GM21360 (cell line): Measurements from ENCODE around the gene TTLL5.
"Not testable (repeated sequence)": the region's sequence is repeated elsewhere in the genome, so short reads cannot be mapped to it uniquely, and the experiment has no call there.

Experiments
- ATAC-seq: cut with Tn5 transposase; IDR thresholded peaks from one replicate; pipeline ENCODE4 v1.9.1; 2021; ENCODE audit warnings: mild to moderate bottlenecking, moderate library complexity; ENCODE audit not compliant: unreplicated experiment

The TTLL5 gene

GRCh38 chr14:75831455-75831854, 170.4 kb downstream of the TTLL5 start:
- ATAC-seq = no peak

GRCh38 chr14:75831952-75832351, 170.9 kb downstream of the TTLL5 start:
- no peak for ATAC-seq

- no peak for ATAC-seq
Observed at GRCh38 chr14:75832621-75833297, 171.7 kb downstream of the TTLL5 start.

GRCh38 chr14:75833326-75834020, 172.4 kb downstream of the TTLL5 start:
- ATAC-seq = no peak

- no peak for ATAC-seq
Observed at GRCh38 chr14:75835156-75835725, 174.2 kb downstream of the TTLL5 start.

- ATAC-seq = no peak
Observed at GRCh38 chr14:75835737-75836136, 174.7 kb downstream of the TTLL5 start.

- no peak for ATAC-seq
Observed at GRCh38 chr14:75837151-75837787, 176.2 kb downstream of the TTLL5 start.

- ATAC-seq = no peak
Observed at GRCh38 chr14:75840911-75841310, 179.9 kb downstream of the TTLL5 start.

GRCh38 chr14:75842551-75842950, 181.5 kb downstream of the TTLL5 start:
- ATAC-seq = no peak

- no peak for ATAC-seq
Observed at GRCh38 chr14:75844486-75844885, 183.4 kb downstream of the TTLL5 start.

- no peak for ATAC-seq
Observed at GRCh38 chr14:75845136-75845804, 184.2 kb downstream of the TTLL5 start.

- ATAC-seq = not testable (repeated sequence)
Observed at GRCh38 chr14:75846694-75847093, 185.6 kb downstream of the TTLL5 start.

GRCh38 chr14:75847584-75847983, 186.5 kb downstream of the TTLL5 start:
- no peak for ATAC-seq

- ATAC-seq = no peak
Observed at GRCh38 chr14:75848167-75848913, 187.3 kb downstream of the TTLL5 start.

- ATAC-seq = no peak
Observed at GRCh38 chr14:75849300-75849895, 188.4 kb downstream of the TTLL5 start.

- no peak for ATAC-seq
Observed at GRCh38 chr14:75851574-75851866, 190.5 kb downstream of the TTLL5 start.

GRCh38 chr14:75854111-75854799, 193.2 kb downstream of the TTLL5 start:
- no peak for ATAC-seq

GRCh38 chr14:75857199-75857598, 196.2 kb downstream of the TTLL5 start:
- no peak for ATAC-seq

GRCh38 chr14:75858362-75858761, 197.3 kb downstream of the TTLL5 start:
- no peak for ATAC-seq

- ATAC-seq = no peak
Observed at GRCh38 chr14:75859746-75860145, 198.7 kb downstream of the TTLL5 start.
